Stimulated activated CD4-positive, alpha-beta T cell treated with anti-CD3 and anti-CD28 coated beads, Interleukin-1b, Interleukin-23, amount 100 ng/mL, for 24 hours (primary cell): Measurements from ENCODE around the gene RPL36.
"Not testable (repeated sequence)": the region's sequence is repeated elsewhere in the genome, so short reads cannot be mapped to it uniquely, and the experiment has no call there.

Source experiments
- DNase-seq, 4 experiments: peaks; one replicate each; pipeline ENCODE4 v3.0.0-alpha.2; 2020; ENCODE audit warnings: low read depth in 4 of 4, low spot score in 1 of 4

Gene RPL36

DNA sequence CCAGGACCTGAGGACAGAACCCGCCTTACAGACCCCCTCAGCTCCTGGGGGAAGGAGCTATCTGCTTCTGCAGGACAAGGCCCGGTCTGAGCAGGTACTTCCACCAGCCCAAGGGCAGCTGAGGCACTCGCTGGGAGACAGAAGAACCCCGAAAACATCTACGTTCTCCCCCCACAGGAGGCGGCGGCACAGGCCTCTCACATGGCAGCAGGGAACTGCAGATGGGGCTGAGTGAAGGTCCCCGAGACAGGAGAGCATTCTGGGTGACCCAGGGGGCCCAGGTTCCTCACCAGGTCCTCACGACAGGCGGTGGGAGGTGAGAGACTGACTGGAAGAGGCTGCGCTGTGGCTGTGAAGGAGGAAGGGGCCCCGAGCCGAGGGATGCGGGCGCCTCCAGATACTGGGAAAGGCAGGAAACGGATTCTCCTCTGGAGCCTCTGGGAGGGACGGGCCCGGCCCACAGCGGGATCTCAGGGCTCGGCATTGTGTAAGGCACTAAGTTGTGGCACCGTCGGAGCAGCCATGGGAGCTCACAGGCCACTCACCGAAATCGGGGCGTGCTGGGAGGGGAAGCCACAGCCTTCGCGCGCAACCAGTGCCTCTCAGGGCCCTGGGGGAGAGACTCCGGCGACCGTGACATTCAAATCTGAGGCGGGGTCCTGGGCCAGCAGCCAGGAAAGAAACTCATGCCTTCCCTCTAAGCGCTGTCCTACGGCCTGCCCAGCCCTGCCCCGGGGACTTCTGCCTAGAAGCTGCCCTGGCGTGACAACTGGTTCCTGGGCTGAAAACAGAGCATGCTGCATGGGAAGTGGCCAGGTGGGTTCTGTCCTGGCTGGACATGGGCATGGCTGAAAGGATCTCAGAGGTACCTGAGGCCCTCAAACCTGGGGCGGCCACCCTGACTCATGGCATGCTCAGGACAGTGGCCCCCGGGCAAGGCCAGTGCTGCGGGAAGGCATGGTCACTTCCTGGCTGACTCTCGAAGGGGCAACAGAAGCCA, 14.0 kb downstream of the RPL36 start:
- no peak for DNase-seq

DNA sequence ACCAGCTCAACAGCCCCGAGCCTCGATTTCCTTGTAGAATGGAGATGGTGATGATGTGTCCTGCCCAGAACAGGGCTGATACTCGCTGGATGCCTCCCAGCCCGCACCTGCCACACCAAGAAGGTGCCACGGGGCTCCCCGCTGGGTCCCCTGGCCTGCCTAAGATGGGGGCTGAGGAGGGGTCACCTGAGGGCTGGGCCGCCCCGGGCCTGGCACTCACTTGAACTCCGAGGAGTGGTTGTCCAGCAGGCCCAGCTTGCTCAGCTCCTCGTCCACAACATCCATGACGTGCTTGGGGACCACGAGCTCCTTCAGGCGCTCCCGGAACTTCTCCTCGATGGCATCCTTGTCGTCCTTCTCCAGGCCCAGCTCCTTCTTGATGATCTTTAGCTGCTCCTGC, 15.5 kb downstream of the RPL36 start:
- no peak for DNase-seq

DNA sequence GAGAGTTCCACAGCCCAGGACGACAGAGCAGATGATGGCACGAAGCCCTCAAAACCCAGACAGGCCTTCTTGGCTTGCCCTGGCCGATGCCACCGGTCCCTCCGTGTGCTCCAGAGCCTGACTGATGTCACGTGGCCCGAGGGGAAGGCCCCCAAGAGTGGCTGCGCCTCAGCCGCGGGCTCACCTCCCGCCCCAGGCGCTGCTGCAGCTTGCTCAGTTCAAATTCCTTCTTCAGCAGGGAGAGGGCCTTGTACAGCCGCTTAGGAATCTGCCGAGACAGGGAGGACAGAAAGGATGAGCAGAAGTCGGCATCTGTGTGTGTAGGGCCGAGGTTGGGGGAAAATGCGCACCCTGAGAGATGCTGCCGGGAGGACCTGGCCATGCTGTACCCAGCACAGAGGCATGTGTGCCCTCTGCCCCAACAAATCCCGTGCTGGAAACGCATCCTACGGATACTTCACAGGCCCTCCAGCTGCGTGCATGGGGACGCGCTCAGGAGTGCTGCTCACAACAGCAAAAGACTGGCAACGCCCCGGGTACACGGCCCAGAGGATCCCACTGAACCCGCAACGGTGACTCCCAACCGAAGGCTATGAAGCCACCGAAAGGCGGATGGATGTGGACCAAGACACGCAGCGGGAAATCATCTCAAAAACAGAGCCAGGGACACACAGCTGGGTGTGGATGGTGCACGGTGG, 16.9 kb downstream of the RPL36 start:
- DNase-seq, result no peak

DNA sequence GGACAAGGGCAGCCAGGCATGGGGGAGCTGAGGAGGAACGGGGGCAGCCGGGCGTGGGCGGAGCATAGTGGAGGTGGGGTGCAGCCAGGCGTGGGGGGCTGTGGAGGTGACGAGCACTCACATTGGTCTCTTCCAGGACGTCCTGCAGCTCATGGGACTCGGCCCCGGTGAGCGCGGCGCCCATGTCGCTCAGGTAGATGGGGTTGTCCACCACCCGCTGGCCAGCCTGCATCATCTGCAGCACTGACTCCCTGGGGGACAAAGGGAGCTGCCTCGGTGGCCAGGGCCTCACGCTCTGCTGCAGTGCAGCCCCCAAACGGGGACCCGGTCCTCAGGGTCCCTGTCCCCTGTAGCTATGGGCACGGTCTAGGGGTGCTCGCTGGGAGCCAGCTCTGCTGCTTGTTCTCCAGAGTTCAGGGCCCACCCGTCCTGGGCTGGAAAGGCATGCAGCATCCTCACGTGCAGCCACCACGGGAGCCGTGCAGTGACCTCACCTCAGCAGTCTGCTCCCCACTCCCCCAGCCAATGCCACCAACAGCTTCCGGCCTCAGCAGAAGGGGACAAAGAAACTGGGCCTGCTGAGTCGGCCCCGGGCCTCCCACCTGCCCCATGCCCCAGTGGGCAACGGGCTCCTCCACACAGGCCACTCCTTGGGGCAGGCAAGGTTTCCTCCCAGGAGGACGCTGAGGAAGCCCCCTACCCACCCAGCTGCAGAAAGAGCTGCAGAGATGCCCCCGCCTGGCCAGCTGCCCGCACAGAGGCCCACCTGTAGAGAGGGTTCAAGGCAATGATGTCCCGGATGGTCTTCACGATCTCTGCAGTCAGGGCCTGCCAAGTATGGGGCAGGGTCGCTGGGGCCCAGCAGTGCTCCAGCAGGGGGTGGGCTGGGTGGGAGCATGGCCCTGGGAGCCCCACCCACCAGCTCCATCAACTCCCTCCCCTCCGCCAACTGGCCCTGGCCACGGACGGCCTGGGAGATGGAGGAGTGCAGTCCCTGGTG, 17.8 kb downstream of the RPL36 start:
- no peak for DNase-seq

DNA sequence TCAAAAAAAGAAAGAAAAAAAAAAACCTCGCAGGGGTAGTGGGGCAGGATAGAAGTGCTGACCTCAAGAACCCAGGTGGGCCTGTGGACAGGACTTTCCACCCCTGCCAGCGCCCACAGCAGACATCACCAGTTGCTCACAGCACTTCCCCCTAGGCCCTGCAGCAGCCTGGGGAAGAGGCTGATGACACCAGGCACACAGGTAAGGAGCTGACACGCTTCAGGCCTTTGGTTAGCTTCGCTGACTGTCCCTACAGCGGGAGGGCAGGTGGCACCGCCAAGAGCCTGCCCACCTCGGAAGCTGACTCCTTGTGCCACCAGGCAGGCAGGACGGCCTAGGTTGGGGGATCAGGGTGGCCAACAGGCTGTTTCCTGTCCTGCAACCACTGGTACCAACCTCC, 20.9 kb downstream of the RPL36 start:
- no peak for DNase-seq

DNA sequence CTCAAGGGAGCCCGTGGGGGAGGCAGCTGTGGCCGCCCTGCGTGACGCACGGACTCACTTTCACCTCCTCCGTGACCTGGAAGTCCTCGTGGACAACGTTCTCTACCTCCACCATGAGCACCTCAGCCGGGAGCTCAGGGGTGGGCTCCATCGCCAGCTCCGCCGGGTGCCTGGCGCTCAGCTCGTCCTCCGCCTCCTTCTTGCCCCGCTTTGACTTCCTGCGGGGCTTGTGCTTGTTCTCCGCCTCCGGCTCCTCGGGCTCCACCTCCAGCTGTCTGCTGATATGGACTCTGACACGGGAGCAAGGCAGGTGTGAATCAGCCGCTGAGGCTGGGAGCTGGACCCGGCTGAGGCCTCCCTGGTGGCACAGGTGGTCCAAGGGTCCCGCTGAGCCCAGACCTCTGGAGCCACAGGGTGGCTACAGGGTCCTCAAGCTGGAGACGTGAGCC, 21.6 kb downstream of the RPL36 start:
- DNase-seq, result no peak

DNA sequence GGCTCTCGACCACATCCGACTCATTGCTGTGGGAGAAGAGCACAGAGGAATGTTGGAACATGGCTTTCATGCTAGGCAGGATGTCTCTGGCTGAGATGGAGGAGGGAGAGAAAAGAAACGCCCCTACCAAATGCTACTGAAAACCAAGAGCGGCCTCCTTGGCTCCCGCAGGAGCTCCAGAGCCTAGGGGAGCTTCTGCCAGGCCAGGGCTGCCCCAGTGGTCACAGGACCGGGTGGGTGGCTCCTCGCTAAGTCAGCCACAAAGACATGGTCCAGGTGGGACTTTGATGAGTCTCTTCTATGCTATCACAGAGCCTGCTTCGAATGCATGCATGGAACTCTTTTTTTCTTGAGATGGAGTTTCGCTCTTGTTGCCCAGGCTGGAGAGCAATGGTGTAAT, 23.1 kb downstream of the RPL36 start:
- DNase-seq, result no peak

DNA sequence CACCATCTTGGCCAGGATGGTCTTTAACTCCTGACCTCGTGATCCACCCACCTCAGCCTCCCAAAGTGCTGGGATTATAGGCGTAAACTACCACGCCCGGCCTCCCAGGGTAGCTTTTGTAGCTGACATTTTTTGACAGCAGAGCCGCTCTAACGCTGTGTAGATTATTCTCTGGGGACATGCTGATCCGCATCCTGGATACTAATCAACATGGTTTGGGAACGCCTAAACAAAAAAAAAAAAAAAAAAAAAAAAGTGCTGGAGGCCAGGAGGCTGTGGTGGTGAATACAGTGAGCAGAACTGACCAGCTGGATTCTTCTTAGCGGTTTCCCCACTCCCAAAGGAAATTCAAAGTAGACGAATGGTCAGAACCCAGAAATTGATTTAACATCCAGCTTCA, 24.7 kb downstream of the RPL36 start:
- no peak for DNase-seq

DNA sequence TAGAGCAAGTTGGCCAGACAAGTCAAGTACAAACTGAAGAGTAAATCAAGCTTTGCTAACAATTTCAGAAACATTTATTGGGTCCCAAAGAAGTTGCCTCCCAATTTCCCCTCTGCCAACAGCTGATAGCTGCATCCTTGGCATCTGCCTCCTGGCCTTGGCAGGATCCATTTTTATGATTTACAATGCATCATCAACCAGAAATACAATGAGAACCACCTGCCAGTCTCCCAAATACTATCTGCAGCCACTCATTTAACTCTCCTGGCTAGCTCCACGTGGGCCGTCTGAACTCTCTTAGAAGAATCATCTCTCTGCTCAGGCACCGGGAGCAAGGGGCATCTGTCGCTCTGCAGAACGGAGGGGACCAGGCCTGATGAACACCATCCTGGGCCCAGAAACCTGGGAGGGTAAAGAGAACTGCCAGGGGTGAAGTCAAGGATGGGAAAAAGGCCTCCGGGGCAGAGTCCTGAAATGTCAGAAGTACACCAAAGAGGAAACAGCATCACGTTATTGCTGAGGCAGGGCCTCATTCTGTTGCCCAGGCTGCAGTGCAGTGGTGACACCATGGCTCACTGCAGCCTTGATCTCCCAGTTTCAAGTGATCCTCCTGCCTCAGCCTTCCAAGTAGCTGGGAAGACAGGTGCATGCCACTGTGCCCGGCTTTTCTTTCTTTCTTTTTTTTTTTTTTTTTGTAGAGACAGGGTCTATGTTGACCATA, 27.3 kb downstream of the RPL36 start:
- no peak for DNase-seq

DNA sequence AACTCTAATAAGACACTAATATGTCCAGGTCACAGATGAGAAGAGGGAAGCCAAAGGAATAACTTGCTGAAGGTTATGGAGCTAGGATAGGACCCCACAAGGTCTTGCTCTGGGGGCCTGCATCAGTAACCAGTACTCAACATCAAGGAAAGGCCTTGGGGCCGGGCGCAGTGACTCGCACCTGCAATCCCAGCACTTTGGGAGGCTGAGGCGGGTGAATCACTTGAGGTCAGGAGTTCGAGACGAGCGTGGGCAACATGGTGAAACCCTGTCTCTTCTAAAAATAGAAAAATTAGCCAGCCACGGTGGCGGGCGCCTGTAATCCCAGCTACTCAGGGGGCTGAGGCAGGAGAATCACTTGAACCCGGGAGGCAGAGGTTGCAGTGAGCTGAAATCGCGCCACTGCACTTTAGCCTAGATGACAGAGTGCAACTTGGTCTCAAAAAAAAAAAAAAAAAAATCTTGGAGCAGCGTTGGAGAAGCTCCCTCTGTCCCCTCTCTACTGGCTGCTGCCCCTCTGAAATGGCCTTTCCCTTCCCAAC, 28.0 kb downstream of the RPL36 start:
- peak in 1 of 4 experiments; percentile 51 for DNase-seq

DNA sequence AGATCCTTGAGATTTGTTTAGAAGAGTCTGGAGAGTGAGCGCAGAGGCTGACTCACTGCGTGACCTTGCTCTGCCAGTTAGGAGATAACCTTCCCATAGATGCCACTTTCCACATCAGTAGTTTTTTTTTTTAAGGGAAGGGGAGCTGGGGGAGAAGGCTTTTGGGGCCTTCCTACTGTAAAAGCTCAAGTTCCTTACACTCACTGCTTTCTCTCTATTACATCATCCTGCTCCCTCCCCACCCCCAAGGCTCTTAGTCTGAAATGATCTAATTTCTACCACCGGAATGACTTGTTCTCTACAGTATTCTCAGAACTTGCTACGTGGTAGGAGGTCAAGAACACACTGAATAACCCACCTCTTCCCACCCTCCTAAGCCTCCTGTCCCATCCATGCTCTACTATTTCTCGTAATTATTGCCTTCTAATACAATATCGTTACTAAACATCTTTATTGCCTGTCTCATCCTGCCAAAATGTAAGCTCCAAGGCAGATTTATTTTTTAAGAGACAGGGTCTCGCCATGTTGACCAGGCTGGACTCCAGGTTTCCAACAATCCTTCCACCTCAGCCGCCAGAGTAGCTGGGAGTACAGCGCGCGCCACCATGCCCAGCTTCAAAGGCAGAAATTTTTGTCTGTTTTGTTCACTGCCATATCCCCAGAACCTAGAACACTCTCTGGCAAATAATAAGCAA, 28.6 kb downstream of the RPL36 start:
- DNase-seq, result peak in 2 of 4 experiments; percentile 37 to 64

DNA sequence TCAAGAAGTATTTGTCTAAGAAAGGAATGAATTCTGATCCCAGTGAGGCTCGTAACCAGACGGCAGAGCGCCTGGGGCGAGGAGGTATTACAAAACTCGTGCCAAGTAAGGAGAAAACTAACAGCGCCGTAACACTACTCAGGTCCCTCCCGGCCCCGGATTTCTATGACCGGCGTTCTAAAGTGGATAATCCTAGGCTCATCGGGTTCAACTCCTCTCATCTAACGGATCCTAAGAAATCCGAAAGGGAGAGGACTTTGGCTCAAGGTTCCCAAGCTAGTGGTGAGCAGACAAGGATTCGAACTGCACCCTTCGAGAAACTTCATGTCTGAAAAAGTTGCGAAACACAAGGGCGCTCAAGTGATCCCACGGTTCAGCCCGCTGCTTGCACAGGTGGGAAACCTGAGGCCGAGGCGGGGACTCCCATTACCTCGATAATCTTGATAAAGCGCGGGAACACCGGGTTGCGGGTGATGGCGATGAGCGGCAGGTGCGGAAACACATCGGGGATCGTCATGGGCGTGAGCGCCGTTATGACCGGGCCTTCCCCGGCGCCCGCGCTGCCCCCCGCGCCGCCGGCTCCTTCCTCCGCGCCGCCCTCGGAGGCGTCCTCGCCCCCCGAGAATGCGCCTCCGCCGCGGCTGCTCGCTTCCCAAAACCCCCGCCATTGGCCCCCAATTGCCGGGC, 29.3 kb downstream of the RPL36 start:
- DNase-seq, result no peak

DNA sequence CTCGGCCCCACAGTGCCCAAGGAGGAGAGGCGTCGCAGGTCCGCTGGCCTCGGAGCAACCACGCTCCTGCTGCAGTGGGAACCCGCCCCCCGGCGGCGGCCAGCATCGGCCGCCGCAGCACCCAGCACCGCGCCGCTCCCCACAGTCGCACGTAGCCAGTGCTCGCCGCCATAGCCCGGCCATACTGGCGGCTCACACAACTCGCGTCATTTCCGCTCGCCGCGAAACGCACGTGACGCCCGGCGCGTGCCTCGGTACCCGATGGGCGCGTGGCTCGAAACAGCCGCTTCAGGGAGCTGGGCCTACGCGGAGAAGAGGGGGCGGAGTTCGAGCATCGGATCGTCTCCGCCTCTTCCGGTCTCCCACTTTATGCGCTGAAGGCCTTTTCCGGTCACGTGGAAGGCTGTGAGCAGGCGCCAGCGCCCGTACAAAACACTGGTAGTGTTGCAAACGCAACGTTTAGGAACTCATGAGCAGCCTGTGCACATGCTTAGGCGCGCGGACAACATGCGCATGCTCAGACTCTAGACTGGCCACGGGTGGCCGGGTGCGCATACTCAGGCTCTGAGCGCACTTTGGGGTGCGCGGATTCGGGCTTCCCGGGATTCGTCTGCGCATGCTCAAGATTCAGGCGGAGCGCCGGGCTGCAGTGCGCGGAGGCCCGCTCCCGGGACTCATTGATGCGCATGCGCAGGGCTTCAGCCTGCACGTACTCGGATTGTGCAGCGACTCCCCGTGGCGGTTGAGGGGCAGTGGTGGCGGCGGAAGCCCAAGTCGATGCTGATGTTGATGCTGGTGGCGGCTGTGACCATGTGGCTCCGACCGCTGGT, 30.1 kb downstream of the RPL36 start, which contains the start of the genes CATSPERD and LONP1:
CATSPERD (plus strand) TSS at position 677 of the 830 bp plus-strand sequence; CDS start at position 778, 101 bp downstream.
LONP1 (minus strand) TSS at position 186 of the 830 bp plus-strand sequence; CDS start at position 172, 14 bp downstream.
- DNase-seq, result peak; percentile 93 to 98 (median 95)

DNA sequence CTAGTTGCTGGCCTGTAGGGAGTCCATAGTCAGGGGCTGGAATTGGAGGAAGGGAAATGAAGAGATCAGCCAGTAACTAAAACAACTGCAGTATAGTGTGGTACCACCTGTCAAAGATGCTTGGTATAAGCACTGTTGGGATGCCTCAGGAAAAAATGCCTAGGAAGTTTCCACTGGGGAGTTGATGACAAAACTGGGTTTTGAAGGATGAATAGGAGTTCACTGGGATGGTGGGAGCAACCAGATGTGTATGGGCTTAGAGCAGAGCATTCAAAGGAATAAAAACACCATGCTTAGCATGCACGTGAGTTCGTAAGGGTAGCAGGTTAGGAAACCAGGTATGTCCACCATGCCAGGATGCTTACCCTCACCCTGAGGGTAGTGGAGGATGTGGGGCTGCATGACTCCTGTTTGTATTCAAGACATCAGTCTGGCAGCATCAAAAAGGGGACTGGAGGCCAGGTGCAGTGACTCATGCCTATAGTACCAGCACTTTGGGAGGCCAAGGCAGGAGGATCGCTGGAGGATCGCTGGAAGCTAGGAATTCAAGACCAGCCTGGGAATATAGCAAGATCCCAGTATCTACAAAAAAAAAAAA, 37.5 kb downstream of the RPL36 start:
- DNase-seq, result no peak

DNA sequence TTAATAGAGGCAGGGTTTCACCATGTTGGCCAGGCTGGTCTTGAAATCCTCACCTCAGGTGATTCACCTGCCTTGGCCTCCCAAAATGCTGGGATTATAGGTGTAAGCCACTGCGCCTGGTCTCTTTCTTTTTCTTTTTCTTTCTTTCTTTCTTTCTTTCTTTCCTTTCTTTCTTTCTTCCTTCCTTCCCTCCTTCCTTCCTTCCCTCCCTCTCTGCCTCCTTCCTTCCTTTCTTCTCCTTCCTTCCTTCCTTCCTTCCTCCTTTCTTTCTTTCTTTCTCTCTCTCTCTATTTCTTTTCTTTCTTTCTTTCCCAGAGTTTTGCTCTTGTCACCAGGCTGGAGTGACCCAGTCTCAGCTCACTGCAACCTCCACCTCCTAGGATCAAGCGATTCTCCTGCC, 43.1 kb downstream of the RPL36 start:
- DNase-seq, result not testable (repeated sequence)

DNA sequence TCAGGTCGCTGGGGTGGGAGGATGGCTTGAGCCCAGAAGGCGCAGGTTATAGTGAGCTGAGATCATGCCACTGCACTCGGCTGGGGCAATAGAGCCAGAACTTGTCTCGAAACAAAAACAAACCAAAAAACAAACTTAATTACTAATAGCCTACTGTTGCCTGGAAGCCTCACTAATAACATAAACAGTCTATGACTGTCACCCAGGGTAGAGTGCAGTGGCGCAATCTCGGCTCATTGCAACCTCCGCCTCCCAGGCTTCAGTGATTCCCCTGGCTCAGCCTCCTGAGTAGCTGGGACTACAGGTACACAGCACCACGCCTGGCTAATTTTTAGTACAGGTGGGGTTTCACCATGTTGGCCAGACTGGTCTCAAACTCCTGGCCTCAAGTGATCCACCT, 48.3 kb downstream of the RPL36 start:
- DNase-seq, result no peak
